Activated naive CD4-positive, alpha-beta T cell treated with Interleukin-2 at 50 U/mL for 16 hours (primary cell): ENCODE results near the gene GIGYF2.

Experiments used
- DNase-seq: peaks from one replicate; pipeline ENCODE4 v3.0.0-alpha.2; 2020

The GIGYF2 gene

DNA sequence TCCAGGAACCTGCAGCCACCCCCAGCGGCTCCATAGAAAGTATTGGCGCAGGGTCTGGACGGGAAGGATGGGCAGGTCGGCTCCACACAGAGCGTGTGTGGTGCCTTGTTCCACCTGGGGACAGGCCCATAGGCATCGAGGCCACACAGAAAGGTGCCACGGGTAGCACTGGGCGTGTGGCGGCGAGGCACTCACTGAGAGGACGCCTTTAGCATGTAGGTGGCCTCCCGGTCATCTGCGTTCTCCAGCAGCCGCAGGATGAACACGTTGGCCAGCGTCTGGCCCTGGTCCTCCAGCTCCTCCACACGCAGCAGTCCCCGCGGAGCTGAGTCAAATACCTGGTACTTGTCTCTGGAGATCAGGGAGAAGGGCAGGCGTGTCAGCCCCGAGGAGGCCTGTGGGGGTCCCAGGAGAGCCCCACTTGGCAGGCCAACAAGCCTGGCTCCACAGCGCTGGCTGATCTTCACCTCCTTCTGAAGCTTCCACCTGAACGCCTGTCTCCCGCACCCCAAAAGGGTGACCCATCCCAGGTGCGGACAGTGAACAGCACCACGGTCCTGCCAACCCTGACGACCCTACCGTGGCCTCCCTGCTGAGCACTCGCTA is 186.1 kb downstream of the GIGYF2 start:
- no peak for DNase-seq

DNA sequence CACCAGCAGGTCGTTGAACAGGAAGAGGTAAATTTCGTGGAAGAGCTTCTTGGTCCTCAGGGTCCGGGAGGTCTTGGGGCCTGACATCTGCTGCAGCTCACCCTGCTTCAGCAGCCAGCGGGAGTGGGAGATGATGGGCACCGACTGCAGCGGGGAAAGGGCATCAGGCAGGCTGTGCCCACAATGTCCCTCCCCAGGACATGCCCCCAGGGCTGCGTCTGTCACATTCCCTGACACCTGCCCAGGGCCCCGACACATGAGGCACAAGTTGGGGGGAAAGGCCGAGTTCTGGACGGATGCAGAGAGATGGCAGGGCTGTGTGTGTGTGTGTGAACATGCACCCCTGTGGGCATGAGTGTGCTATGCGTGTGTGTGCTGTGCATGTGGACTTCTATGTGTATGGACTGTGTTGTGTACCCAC is 186.9 kb downstream of the GIGYF2 start:
- DNase-seq = no peak

DNA sequence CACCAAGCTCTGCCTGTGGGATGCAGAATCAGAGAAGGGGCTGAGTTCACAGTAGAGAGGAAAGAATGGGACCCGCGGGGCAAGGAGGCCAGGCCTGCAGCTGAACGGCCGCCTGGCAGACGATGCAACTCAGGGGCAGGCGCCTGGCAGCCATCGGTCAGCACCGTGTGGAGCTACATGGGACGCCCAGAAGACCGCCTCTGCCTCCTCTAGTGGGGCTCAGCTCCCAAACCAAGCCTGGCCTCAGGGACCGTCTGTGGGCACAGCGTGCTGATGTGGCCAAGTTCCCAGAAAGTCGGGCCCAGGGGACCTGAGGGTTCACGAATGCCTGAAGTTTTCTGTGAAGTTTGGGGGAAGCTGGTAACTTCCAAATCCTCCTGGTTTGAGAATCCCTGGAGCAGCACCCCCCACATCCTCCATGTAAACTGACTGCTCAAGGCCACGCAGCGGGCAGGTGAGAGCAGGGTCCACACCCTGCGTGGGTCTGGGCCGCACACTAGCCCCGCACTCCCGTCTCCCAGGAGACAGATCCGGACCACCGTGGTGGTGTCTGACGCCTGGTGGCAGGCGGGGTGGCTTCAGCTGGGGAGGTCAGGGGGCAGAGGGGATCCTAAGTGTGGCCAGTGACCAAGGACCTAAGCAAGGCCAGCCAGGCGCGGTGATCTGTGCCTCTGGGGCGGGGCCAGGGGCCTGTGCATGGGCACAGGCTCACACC is 187.6 kb downstream of the GIGYF2 start:
- no peak for DNase-seq

DNA sequence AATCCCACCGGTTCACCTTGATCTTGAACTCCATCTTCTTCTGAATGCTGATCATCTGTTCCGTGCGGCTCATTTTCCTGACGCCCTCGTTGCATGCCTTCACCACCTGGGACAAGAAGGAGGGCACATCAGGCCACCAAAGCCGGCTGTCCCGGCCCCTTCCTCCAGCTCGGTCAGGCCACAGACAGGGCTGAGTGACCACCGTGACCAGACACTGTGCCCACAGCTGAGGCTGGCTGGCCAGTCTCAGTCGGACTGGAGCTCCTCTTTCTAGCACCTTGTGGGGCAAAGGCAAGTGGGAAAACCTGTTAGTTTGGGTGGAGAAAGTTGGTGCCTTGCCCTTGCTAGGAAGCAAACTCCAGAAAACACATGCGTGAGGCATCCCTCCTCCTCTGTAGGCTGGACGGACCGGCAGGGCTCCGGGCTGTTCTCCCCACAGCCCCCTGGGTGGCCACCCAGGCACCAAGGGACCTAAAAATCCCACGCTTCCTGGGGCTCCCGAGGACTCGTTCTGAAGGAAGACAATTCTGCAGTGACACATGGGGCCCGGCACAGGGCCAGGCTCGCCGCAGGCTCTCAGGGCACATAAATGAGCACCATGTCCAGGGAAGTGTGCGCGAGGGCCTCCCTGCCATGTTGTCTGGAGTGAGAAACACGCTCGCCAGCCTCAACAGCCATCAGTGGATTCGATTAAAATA is 188.3 kb downstream of the GIGYF2 start:
- no peak for DNase-seq

DNA sequence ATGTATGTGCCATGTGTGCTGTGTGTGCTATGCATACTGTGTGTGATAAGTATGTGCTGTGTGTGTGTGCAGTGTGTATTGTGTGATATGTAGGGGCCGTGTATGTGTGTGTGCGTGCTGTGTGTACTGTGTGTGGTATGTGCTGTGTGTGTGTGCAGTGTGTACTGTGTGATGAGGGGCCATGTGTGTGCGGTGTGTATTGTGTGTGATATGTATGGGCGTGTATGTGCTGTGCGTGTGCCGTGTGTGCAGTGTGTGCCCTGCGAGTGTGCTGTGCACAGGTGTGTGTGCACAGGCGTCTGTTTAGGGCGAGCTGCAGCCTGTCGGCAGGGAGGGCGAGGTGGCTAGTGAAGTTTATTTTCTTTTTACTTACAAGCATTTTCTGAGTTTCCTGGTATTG is 189.0 kb downstream of the GIGYF2 start:
- no peak for DNase-seq

DNA sequence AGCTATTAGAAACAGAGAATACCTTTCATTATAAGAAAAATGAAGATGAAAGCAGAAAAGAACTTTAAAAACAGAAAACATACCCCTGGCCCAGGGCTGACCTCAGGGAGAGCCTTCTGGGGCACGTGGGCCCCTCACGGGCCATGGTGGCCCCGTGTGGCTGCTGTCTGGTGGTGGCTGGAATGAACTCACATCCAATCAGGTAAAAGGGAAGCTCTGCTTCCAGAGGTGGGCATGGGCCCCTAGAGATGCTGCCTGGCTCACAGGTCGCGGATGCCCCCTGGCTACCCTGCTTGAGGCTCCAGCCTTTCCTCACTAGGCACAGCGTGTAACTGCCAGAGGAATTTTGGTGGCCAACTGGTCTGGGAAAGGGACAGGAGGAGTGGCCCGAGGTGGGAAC is 189.5 kb downstream of the GIGYF2 start:
- no peak for DNase-seq

DNA sequence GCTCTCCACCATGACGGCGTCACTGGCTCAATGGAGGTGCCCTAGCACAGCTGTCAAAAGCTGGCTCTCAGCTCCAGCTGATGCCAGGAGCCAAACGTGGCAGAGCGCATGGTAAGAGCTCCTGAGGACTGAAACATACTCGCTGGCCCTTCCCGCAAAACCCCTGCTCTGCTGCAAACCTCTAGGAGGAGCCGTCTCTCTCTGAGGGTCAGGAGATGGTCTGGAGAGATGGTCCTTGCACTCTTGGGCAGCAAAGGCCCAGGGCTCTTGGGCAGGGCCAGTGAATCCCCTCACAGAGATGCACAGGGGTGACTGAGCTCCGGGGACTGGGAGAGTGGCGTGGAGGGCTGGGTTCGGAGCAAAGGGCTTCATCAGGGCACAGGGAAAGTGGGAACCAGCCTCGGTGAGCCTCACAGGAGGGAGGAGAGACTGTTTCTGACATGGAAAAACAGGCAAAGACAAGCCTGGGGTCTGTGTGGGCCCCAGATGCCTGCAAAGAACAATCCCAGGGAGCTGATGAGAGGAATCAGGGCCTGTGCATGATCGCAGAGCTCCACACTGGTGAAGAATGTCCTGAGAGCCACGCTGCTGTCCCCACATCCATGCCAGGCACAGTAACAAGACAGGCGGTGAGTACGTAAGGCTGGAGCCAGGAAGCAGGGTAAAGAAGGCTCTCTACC is 190.2 kb downstream of the GIGYF2 start:
- DNase-seq = no peak

DNA sequence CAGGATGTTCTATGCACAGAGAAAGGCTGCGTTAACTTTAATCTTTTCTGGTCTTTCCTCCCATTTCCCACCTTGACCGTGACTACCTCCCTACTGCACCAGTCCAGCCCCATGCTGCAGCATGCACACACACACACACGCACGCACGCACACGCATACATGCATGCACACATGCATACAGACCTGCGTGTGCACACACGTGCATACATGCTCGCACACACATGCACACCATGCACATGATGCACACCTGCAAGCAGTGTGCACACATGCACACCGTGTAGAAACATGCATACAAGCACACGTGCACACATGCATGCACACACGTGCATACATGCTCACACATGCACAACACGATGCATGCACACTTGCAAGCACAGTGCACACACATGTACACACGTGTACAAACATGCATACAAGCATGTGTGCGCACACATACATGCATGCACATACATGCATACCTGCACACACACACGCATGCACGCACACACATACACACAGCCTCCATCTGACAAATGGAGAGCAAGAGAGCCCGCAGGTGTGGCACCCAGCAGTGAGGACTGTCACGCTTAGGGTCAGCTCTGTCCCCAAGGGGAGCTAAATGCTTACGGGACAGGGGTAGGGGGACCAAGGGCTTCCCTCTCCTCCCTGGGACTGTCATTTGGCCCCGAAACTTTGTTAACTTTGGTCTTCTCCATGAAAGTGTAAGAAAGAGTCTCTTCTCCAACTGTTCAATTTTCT is 191.1 kb downstream of the GIGYF2 start:
- DNase-seq = no peak

DNA sequence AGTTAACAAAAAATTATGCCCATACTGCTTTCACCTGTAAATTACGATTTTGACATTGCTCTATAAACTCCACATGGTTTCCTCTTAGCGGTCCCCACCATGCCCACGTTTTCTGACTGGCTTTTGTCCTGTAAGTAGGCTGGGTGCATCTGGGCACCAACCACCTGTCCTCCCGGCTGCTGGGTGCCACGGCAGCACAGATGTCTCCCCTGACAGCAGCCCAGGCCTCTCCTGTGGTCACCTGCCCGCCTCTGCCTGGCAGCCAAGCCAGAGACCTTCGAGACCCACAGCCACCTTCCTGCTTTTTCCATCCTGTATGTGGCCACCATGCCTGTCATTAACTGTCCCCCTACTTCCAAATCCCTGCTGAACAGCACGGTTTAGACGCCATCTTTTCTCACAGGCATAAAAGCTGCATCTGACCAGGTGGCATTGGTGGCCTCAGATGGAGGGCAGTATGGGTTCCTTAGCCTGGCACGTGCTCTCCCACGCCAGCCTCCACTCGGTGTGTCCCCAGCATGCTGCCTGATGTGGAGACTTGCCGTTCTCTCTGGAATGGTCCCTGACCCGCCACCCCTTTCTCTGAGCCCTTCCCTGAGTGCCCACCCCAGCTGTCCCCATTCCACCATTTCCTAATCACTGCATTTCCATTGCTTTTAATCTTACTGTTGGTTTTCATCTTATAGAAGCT is 191.9 kb downstream of the GIGYF2 start:
- no peak for DNase-seq

DNA sequence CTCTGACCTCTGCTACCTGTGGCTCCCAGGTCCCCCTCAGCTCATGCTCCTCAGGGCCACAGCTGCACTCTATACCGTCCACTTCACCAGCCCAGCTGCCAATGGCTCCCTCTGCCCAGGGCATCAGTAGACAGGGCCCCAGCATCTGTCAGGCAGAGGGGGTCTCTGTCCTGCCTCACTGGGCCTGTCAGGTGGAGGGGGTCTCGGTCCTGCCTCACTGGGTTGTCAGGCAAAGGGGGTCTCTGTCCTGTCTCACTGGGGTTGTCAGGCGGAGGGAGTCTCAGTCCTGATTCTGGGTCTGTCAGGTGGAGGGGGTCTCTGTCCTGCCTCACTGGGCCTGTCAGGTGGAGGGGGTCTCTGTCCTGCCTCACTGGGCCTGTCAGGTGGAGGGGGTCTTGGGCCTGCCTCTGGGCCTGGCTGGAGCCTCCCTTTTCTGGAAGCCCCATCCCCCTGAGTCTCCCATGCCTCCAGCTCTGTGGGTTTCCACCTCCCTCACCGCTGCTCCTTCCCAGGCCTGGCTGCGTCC is 192.8 kb downstream of the GIGYF2 start:
- DNase-seq = no peak

DNA sequence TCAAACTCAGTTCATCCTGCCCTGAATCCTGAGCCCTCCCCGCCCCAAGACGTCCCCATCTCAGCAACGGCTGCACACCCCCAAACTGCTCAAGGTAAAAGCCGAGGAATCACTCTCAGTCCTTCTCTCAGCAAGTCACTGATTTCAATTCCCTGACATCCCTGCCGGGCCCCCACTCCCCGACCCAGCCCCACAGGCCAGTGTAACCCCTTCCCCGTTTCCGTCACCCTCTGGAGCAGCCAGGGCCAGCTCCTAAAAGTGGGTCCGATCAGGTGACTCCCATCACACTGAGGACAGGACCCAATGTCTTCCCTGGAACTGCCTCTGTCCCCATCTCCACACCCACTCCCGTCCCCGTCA is 193.4 kb downstream of the GIGYF2 start:
- no peak for DNase-seq

DNA sequence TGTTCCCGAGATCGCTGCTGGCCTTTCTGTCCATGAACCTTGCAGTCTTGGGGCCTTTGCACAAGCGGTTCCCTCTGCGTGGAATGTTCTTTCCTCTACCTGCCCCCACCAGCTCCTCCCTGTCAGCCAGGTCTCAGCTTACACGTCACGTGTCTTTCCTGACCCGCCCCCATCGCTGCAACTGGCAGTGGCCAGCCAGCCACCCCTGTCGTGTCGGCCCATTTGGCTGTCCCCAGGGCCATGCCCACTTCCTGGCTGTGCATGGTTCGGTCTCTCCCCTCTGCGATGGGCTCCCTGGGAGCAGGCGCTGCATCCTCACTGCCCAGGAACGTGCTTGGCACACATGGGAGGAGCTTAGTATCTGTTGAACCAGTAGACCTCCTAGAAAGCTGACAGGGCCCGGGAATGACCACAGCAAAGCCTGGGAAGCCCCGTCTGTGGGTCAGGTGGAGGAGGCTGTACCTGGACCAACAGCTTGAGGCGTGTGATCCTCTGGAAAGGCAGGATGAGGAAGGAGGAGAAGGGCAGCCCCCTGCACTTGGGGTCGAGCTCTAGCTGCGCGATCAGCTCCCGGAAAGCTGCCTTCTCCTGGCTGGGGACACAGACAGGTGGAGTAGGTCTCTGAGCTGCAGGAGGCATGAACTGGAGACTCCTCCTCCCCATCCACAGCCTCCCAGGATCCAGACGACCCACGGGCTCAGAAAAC is 193.9 kb downstream of the GIGYF2 start:
- no peak for DNase-seq

DNA sequence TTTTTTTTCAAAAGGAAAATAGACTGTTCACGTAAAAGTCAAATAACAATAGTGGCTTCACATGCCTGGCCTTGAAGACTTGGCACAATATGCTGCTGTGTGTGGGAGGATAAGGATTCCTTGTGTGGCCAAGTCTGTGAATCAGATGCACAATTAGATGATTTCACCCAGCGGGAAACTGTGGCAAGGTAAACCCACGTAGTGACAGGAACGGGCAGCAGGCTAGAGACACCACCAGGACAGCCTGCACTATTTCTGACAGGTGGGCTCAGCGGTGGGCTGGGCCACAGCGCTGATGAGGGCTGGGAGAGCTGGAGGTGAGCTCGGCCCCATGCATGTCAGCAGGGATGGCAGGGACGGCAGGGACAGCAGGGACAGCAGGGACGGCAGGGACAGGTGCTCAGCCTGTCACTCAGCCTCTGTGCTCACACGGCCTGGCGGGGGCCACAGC is 194.5 kb downstream of the GIGYF2 start:
- DNase-seq = no peak

DNA sequence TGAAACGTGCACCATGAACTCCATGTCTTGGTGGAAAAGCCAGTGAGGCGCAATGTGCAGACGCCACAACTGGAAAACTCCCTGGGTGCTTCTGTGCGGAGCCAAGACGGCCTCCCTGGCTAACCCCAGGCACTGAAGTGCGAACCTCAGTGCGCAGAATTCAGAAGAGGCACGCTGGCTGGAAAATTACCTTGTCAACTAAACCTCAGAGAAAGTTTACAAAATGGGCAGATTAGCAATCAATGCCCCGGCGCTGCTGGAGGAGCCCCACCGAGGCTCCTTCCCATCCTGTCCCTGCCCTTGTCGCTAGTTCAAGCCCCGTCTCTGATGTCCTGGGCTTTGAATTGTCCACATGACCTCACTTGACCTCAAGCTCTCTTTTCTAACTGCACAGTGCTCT is 195.1 kb downstream of the GIGYF2 start:
- DNase-seq = no peak

DNA sequence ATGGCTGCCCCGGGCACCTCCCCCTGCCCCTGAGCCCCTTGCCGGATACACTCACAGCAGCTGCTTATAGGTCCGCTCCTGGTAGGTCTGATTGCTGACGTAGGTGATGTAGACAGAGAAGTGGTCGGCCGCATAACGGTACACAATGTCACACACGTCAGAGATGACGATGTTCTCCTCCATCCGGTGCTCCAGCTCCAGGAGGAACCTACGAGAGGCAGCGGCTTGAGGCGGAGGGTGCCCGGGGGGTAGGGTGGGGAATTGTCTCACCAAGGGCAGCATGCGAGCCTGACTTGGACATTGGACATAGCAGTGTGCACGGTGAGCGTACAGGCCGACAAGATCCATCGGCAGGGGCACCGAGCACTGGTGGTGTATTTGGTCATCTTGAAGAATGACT is 195.7 kb downstream of the GIGYF2 start:
- no peak for DNase-seq

DNA sequence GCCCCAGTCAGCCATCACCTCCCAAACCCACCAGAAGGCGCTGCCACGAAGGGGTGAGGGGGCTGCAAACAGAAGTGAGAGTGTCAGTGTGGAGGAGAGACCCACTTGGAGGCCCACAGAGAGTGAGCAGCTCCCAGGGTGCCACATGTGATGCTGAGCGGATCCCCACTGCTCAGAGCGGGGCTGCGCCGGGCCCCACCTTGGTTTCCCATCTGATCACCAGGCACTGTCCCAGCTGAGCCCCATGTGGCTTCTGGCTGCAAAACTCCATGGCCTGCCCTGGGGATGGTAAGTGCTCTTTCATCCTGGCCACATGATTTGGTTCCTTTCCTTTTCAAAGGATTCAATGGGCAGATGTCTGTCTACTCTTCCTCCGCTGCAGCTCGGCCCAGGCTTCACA is 196.7 kb downstream of the GIGYF2 start:
- no peak for DNase-seq

DNA sequence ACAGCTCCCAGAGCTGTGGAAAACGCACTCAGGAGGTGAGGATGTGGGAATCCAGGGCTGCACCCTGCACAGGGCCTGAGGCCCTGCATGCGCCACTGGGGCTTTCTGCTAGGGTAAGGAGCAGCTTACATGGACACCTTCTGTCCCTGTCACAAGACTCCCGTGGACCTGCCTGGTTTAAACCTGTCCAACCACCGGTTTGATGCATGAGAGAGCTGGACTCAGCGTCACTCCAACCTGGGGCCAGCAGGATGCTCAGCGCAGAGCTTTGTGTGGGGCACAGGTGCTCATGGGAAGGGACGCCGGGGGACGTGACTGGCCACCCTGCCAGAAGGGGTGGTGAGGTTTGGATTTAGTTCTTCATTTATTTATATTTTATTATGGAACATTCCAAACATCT is 197.1 kb downstream of the GIGYF2 start:
- no peak for DNase-seq

DNA sequence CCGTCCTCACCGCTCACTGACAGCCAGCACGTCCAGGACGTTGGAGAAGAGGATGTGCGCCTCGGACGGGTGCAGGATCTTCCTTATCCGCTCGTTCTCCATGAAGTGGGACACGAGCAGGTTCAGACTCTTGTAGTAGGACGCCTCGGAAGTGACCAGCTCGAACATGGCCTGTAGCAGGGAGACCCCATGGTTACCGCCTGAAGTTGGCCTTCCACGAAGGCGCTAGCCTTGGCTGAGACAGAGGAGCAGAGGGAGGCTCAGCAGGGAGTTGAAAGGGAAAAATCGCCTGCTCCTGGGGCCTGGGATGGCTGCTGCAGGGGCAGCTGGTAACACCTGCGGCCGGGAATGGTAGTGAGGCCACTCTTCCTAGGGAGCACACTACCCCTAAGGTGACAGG is 197.6 kb downstream of the GIGYF2 start:
- DNase-seq = no peak

DNA sequence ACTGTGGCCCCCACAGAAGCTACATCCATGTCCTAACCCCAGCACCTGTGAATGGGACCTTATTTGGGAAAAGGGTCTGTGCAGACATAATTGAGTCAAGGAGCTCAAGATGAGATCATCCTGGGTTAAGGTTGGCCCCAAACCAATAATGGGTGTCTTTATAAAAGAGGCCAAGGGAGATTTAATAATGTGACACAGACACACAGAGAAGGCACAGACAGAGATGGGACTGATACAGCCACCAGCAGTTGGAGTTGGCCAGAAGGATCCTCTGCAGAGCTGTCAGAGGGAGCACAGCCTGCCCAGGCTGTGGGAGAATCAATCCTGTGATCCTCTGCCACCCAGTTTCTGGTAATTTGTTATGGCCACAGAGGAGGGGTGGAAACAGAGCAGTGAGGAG is 199.0 kb downstream of the GIGYF2 start:
- no peak for DNase-seq

DNA sequence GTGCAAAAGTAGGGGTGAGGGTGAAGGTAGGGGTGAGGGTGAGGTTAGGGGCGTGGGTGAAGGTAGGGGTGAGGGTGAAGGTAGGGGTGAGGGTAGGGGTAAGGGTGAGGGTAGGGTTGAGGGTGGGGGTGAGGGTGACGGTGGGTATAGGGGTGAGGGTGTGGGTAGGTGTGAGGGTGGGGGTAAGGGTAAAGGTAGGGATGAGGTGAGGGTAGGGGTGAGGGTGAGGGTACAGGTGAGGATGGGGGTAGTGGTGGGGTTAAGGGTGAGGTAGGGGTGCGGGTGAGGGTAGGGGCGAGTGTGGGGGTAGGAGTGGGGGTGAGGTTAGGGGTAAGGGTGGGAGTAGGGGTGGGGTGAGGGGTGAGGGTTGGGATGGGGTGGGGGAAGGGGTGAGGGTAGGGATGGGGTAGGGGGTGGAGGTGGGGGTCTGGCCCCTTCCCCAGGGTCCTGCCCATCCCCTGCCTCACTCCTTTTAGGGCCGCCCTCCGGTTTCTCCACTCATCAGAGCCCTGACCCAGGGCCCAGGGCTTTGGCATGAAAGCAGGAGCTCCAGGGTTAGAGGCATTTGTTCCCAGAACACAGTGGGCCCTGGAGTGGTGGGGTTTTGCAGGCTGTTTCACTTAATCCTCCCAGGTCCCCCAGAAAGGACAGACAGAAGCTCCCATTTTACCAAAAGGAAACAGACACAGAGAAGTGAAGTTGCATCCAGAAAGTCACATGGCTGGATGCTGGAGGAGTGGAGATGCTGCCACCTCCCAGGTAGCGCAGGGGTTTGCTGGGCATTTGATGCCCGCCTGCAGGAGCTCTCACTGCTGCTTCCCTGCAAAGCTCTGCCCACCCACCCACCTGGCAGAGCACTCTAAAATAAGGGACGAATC is 199.8 kb downstream of the GIGYF2 start:
- DNase-seq = no peak
